DOHH2 (cell line): ENCODE data around the gene AHCY.

ENCODE experiments used
- H3F3A ChIP-seq: fragments of 200-600 bp; sonication (generic), shearing (Covaris generic); 2 replicates; pipeline ENCODE4 v1.6.0; 2016; ENCODE audit warnings: antibody characterized with exemption, mild to moderate bottlenecking; ENCODE audit not compliant: control insufficient read depth, insufficient read depth
- H3K27ac ChIP-seq: fragments of 200-600 bp; sonication (generic); 2 replicates; pipeline ENCODE4 v1.5.1; 2014; ENCODE audit warnings: low read depth, mild to moderate bottlenecking, low read length, moderate library complexity
- H3K27me3 ChIP-seq: fragments of 200-600 bp; sonication (generic); 2 replicates; pipeline ENCODE4 v1.6.1; 2014; ENCODE audit warnings: mild to moderate bottlenecking, low read length, mixed read lengths; ENCODE audit not compliant: control insufficient read depth
- H3K36me3 ChIP-seq: fragments of 200-600 bp; sonication (generic); 2 replicates; pipeline ENCODE4 v1.6.1; 2014; ENCODE audit warnings: mild to moderate bottlenecking, low read length, moderate library complexity, mixed read lengths; ENCODE audit not compliant: control insufficient read depth
- H3K4me1 ChIP-seq: fragments of 200-600 bp; sonication (generic); 2 replicates; pipeline ENCODE4 v1.6.1; 2014; ENCODE audit warnings: mild to moderate bottlenecking, low read length, mixed read lengths; ENCODE audit not compliant: control insufficient read depth
- H3K4me2 ChIP-seq: fragments of 200-600 bp; sonication (generic); 2 replicates; pipeline ENCODE4 v1.6.0; 2014; ENCODE audit warnings: mild to moderate bottlenecking, low read length, moderate library complexity
- H3K4me3 ChIP-seq: fragments of 200-600 bp; sonication (generic); 2 replicates; pipeline ENCODE4 v1.5.1; 2014; ENCODE audit warnings: mild to moderate bottlenecking, low read length, mixed read lengths
- H3K79me2 ChIP-seq: fragments of 200-600 bp; sonication (generic); 2 replicates; pipeline ENCODE4 v1.6.1; 2014; ENCODE audit warnings: mild to moderate bottlenecking, low read length, mixed read lengths; ENCODE audit not compliant: control insufficient read depth
- H3K9me2 ChIP-seq: fragments of 200-600 bp; sonication (generic); replicated peaks from 2 replicates; pipeline ENCODE4 v1.6.1; 2014; ENCODE audit warnings: mild to moderate bottlenecking, low read length, mixed read lengths; ENCODE audit not compliant: control insufficient read depth
- H3K9me3 ChIP-seq: fragments of 200-600 bp; sonication (generic); 2 replicates; pipeline ENCODE4 v1.6.1; 2014; ENCODE audit warnings: antibody characterized with exemption, low read length, mixed read lengths; ENCODE audit not compliant: control insufficient read depth, insufficient read depth
- H4K20me1 ChIP-seq: fragments of 200-600 bp; sonication (generic); 2 replicates; pipeline ENCODE4 v1.6.0; 2014; ENCODE audit warnings: low read depth, mild to moderate bottlenecking, antibody characterized with exemption, low read length, moderate library complexity; ENCODE audit not compliant: control insufficient read depth, insufficient read depth
- EZH2phosphoT487 ChIP-seq: fragments of 200-600 bp; sonication (generic); IDR thresholded peaks from 2 replicates; pipeline ENCODE4 v1.6.1; 2017; ENCODE audit warnings: borderline replicate concordance, mild to moderate bottlenecking, antibody characterized with exemption, low read length, moderate library complexity, mixed read lengths
- TF ChIP-seq, protein P1 (sequence below): fragments of 200-600 bp; sonication (generic); IDR thresholded peaks from one replicate; pipeline ENCODE4 v1.5.1; 2014; ENCODE audit warnings: antibody characterized with exemption, mild to moderate bottlenecking, low read depth, low read length; ENCODE audit not compliant: poor library complexity, severe bottlenecking

The AHCY gene

DNA sequence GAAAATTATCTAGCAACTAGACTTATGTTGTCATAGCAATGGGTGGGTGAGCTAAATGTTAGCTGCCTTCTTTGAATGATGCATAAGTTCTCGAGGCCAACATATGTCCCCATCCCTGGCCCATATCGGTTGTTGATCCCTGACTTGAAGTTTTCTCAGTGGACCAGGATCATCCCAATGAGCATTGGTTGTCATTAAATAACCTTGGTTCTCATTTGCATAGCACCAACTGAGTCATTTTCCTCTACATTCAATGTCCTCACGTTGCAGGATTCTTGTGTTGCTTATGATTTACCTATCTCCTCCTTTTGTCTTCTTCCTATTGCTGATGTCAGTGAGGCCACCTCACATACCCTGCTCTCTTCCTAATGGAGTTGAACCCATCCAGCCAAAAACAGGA is 12.1 kb upstream of the AHCY start:
- H3K36me3 ChIP-seq: no peaks in the 10 kb centered on the region
- H3K9me3 ChIP-seq: no peaks in the 10 kb centered on the region
- TF ChIP-seq, protein P1, sequence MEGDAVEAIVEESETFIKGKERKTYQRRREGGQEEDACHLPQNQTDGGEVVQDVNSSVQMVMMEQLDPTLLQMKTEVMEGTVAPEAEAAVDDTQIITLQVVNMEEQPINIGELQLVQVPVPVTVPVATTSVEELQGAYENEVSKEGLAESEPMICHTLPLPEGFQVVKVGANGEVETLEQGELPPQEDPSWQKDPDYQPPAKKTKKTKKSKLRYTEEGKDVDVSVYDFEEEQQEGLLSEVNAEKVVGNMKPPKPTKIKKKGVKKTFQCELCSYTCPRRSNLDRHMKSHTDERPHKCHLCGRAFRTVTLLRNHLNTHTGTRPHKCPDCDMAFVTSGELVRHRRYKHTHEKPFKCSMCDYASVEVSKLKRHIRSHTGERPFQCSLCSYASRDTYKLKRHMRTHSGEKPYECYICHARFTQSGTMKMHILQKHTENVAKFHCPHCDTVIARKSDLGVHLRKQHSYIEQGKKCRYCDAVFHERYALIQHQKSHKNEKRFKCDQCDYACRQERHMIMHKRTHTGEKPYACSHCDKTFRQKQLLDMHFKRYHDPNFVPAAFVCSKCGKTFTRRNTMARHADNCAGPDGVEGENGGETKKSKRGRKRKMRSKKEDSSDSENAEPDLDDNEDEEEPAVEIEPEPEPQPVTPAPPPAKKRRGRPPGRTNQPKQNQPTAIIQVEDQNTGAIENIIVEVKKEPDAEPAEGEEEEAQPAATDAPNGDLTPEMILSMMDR: no peak
- TF ChIP-seq EZH2phosphoT487: no peak
- peaks cover 7% of the 10 kb centered on the region for H3K4me1 ChIP-seq
- H3K4me2 ChIP-seq: no peak overlapping the region
- H3K27ac ChIP-seq: no peak overlapping the region
- no peaks in the 10 kb centered on the region for H3K9me2 ChIP-seq
- H4K20me1 ChIP-seq: no peaks in the 10 kb centered on the region
- no peak overlapping the region for H3K4me3 ChIP-seq
- H3K79me2 ChIP-seq: no peaks in the 10 kb centered on the region
- no peaks in the 10 kb centered on the region for H3F3A ChIP-seq
- peaks cover 17% of the 10 kb centered on the region for H3K27me3 ChIP-seq

DNA sequence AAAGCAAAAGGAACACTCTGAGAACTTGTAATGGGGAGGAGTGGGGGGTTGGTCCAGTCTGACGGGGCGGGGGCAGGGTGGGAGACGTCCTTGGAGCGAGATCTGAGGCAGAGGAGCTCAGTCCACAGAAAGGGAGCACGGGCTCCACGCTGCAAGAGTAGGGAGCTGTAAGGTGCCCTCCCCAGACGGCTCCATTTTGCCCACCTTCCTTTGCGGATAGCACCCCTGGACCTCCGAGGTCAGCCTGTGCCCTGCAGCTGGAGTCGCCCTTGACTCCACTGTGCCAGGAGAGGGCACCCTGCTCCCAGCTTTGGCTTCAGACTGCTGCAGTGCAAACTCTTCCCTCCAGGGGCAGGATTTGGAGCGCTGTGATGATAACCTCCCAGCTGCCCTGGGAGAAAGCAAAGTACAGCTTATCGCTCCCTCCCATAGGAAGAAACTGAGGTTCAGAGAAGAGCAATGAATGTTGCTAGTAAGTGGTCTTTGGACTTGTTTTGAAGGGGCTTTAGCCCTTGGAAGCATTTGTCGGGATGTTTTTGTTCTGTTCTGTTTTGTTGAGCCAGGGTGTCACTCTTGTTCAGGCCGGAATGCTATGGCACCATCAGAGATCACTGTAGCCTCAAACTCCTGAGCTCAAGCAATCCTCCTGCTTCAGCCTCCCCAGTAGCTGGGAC is 9.5 kb upstream of the AHCY start:
- Histone ChIP-seq H3K27ac (no peak overlapping the region), H3K9me2 (no peaks in the 10 kb centered on the region), H3K79me2 (no peaks in the 10 kb centered on the region), H3K4me1 (peaks cover 7% of the 10 kb centered on the region), H3K27me3 (peaks cover 17% of the 10 kb centered on the region), H3K4me2 (peak overlapping the region; percentile 51), H3K4me3 (peak overlapping the region; percentile 34; the same call in 1 of the 2 replicates), H3K9me3 (no peaks in the 10 kb centered on the region), H4K20me1 (no peaks in the 10 kb centered on the region), H3K36me3 (no peaks in the 10 kb centered on the region), H3F3A (no peaks in the 10 kb centered on the region)
- no peak for TF ChIP-seq EZH2phosphoT487
- TF ChIP-seq, protein P1: peak; percentile 100

DNA sequence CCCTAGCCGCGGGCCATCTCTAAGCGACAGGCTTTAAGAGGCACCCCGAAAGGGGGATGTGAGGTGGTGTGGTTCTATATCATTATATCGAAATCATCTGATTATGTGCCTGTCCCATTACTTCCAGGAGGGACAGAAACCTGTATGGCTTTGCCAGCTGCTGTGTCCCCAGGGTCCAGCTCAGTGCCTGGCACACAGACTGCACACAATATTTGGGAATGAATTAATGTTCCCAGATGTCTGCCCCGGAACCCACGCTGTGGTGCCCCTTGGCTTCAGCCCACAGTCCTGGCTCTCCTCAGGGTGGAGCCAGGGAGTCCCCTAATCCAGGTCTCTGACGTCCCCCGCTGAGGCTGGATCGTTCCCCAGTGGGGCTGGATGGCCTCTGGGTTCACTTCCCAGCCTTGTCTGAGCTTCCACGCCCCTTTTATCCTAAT is 8.9 kb upstream of the AHCY start:
- no peak for TF ChIP-seq EZH2phosphoT487
- TF ChIP-seq, protein P1: no peak
- no peaks in the 10 kb centered on the region for H4K20me1 ChIP-seq
- no peak overlapping the region for H3K27ac ChIP-seq
- peak overlapping the region; percentile 51; the same call in 1 of the 2 replicates for H3K4me2 ChIP-seq
- no peaks in the 10 kb centered on the region for H3K9me3 ChIP-seq
- H3K27me3 ChIP-seq: peaks cover 17% of the 10 kb centered on the region
- H3K4me1 ChIP-seq: peaks cover 7% of the 10 kb centered on the region
- H3K9me2 ChIP-seq: no peaks in the 10 kb centered on the region
- H3F3A ChIP-seq: no peaks in the 10 kb centered on the region
- H3K79me2 ChIP-seq: no peaks in the 10 kb centered on the region
- no peaks in the 10 kb centered on the region for H3K36me3 ChIP-seq
- H3K4me3 ChIP-seq: no peak overlapping the region
